K562 (cell line): ENCODE results near the gene TMEM131L.

Source experiments
- ARHGAP35 ChIP-seq: fragments of 450-650 bp; IDR thresholded peaks from 2 replicates; pipeline ENCODE4 v1.6.1; 2018; ENCODE audit not compliant: partially characterized antibody
- EP300 ChIP-seq: IDR thresholded peaks from 2 replicates; pipeline ENCODE4 v1.6.1; 2012; ENCODE audit warnings: low read length, improper control_type of control experiment
- ESRRA ChIP-seq: fragments of 450-650 bp; IDR thresholded peaks from 2 replicates; pipeline ENCODE4 v1.6.1; 2014; ENCODE audit warnings: low read depth, mild to moderate bottlenecking, moderate library complexity, borderline replicate concordance
- TARDBP ChIP-seq: fragments of 450-650 bp; IDR thresholded peaks from 2 replicates; pipeline ENCODE4 v1.6.1; 2016
- ZNF785 ChIP-seq: fragments of 250-450 bp; sonication (Bioruptor Pico); IDR thresholded peaks from 2 replicates; pipeline ENCODE4 v1.4.0; 2020; ENCODE audit warnings: mild to moderate bottlenecking
- TF ChIP-seq, protein P1 (sequence below): fragments of 250-450 bp; sonication (Bioruptor Pico); IDR thresholded peaks from 2 replicates; pipeline ENCODE4 v1.4.0; 2020; ENCODE audit warnings: mild to moderate bottlenecking
- TF ChIP-seq, protein P2 (sequence below): sonication (generic); formaldehyde crosslinking; IDR thresholded peaks from 2 replicates; pipeline ENCODE4 v1.8.0; 2022; ENCODE audit warnings: missing genetic modification reagents, mild to moderate bottlenecking, moderate library complexity, borderline replicate concordance

DNA sequence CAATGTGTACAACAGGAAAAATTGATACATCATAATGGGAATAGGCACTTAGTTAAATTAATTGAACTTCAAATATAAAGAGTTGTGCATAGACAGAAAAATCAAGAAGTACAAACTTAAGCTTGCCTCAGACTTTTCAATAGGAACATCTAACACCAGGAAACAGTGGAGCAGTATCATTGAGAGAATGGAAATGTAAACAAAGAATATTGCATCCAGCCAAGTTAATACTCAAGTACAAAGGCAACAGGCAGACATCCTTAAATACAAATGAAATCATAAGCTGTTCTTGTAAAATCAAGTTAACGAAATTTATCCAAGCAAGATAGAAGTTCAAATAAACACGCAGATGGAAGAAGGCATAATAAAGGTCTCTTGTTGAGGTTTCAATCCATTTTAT is 146.7 kb downstream of the TMEM131L start:
- TF ChIP-seq ESRRA (no peak), EP300 (no peak), ZNF785 (CRISPR knock-in tag) (no peak), ARHGAP35 (no peak), TARDBP (no peak)
- TF ChIP-seq, protein P1, sequence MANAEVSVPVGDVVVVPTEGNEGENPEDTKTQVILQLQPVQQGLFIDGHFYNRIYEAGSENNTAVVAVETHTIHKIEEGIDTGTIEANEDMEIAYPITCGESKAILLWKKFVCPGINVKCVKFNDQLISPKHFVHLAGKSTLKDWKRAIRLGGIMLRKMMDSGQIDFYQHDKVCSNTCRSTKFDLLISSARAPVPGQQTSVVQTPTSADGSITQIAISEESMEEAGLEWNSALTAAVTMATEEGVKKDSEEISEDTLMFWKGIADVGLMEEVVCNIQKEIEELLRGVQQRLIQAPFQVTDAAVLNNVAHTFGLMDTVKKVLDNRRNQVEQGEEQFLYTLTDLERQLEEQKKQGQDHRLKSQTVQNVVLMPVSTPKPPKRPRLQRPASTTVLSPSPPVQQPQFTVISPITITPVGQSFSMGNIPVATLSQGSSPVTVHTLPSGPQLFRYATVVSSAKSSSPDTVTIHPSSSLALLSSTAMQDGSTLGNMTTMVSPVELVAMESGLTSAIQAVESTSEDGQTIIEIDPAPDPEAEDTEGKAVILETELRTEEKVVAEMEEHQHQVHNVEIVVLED (CRISPR knock-in tag) = no peak
- TF ChIP-seq, protein P2, sequence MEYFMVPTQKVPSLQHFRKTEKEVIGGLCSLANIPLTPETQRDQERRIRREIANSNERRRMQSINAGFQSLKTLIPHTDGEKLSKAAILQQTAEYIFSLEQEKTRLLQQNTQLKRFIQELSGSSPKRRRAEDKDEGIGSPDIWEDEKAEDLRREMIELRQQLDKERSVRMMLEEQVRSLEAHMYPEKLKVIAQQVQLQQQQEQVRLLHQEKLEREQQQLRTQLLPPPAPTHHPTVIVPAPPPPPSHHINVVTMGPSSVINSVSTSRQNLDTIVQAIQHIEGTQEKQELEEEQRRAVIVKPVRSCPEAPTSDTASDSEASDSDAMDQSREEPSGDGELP = no peak
